ENCODE measurements around the gene MEA1. TPM values are rescaled to one million over a fixed set of nuclear protein-coding genes. Genes with fewer than 3 reads are reported as not detected.

MEA1 gene
- total RNA-seq, 3 donors from 2014 or later (not counting 1 experiment from before 2014, with no cell fraction given), result 29.6 to 34.3 (median 34.2) TPM

- H3K4me1 ChIP-seq (ENCODE audit: control insufficient read depth, insufficient read depth, low read length), result peaks cover 26% of the 10 kb centered on the region
- peaks cover 37 to 47% of the 10 kb centered on the region in 2 donors for H3K4me1 Mint-ChIP-seq
- H3K36me3 ChIP-seq (ENCODE audit: control insufficient read depth, insufficient read depth, low read length), result peaks cover 15% of the 10 kb centered on the region
- peak within 1 kb of the TSS; percentile 83 for H3K27ac ChIP-seq (ENCODE audit: low read length)
- no peaks in the 10 kb centered on the region for H3K27me3 ChIP-seq (ENCODE audit: control insufficient read depth, insufficient read depth, low read length)
- ATAC-seq (peak; percentile 94 to 97 (median 95)), DNase-seq (peak; percentile 70 to 94)
- peak within 1 kb of the TSS; percentile 93 to 95 for H3K27ac Mint-ChIP-seq
- no peaks in the 10 kb centered on the region for H3K9me3 ChIP-seq (ENCODE audit: control insufficient read depth, insufficient read depth, low read length)
- H3K9me3 Mint-ChIP-seq, result no peaks in the 10 kb centered on the region
- TF ChIP-seq, protein P1, sequence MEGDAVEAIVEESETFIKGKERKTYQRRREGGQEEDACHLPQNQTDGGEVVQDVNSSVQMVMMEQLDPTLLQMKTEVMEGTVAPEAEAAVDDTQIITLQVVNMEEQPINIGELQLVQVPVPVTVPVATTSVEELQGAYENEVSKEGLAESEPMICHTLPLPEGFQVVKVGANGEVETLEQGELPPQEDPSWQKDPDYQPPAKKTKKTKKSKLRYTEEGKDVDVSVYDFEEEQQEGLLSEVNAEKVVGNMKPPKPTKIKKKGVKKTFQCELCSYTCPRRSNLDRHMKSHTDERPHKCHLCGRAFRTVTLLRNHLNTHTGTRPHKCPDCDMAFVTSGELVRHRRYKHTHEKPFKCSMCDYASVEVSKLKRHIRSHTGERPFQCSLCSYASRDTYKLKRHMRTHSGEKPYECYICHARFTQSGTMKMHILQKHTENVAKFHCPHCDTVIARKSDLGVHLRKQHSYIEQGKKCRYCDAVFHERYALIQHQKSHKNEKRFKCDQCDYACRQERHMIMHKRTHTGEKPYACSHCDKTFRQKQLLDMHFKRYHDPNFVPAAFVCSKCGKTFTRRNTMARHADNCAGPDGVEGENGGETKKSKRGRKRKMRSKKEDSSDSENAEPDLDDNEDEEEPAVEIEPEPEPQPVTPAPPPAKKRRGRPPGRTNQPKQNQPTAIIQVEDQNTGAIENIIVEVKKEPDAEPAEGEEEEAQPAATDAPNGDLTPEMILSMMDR (IDR thresholded peaks at IDR 0.05), result no peak
- H3K4me3 Mint-ChIP-seq, result peak within 1 kb of the TSS; percentile 90
- intact Hi-C loops (cut with micrococcal nuclease), result no loop called here
- no peaks in the 10 kb centered on the region for H3K27me3 Mint-ChIP-seq (ENCODE audit: low read depth in 2 of 2)
- H3K4me3 ChIP-seq (ENCODE audit: low read length), result peak within 1 kb of the TSS; percentile 80
- no peaks in the 10 kb centered on the region for H3K36me3 Mint-ChIP-seq
- 0% methylated on average over 41 of the region's 45 CpGs for WGBS (ENCODE audit: insufficient coverage)
Observed at GRCh38 chr6:43053545-43054205, 39.9 kb upstream of the MEA1 start, which contains the start of gene CUL7. CUL7 (minus strand) TSS chr6:43053851; CDS start chr6:43052788, 1,063 bp downstream.

DNA sequence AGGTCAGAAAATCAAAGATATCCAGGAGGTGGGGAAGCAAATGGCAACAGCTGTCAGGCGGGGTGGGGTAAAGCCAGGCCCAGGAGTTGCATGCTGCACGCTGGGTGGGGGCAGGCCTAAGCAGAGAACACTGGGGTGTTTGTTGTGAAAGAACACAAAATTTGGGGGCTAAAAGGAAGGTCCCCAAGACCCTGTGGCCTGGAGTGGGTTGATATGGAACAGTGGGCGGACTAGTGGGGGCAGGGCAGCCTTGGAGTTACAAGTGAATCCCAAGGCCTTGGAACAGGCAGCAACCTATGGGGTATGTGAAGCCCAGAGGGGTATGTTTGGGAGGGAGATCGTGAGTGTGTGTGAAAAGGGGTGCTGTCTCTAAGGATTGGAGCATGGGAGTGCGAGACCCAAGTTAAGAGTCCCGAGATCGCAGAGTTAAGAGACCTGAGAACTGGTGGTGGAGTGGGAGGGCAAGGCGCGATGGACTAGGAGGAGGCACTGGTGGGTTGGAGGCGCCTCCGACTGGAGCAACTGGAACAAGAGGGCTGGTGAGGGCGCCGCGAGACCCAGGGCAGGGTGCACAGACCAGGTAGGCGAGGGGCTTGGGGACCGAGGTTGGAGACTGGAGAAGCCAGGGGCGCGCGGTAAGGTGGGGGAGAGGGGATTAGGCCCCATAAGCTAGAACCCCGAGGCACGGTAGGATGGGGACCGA is 39.2 kb upstream of the MEA1 start:
- H3K9me3 ChIP-seq (ENCODE audit: control insufficient read depth, insufficient read depth, low read length), result no peaks in the 10 kb centered on the region
- H3K27ac ChIP-seq (ENCODE audit: low read length), result peak overlapping the region; percentile 83
- Mint-ChIP-seq H3K36me3 (no peaks in the 10 kb centered on the region), H3K27me3 (ENCODE audit: low read depth in 2 of 2) (no peaks in the 10 kb centered on the region), H3K9me3 (no peaks in the 10 kb centered on the region), H3K4me3 (peak overlapping the region; percentile 90), H3K4me1 (peaks cover 30 to 40% of the 10 kb centered on the region in 2 donors), H3K27ac (peak overlapping the region; percentile 93 to 95)
- 17% methylated on average over 22 of the region's 22 CpGs for WGBS (ENCODE audit: insufficient coverage)
- H3K27me3 ChIP-seq (ENCODE audit: control insufficient read depth, insufficient read depth, low read length), result no peaks in the 10 kb centered on the region
- ATAC-seq (peak in 2 of 3 donors; percentile 2 to 22), DNase-seq (no peak)
- peak overlapping the region; percentile 80 for H3K4me3 ChIP-seq (ENCODE audit: low read length)
- intact Hi-C loops (cut with micrococcal nuclease), result no loop called here
- H3K4me1 ChIP-seq (ENCODE audit: control insufficient read depth, insufficient read depth, low read length), result peaks cover 22% of the 10 kb centered on the region
- TF ChIP-seq, protein P1 (IDR thresholded peaks at IDR 0.05), result no peak
- peaks cover 15% of the 10 kb centered on the region for H3K36me3 ChIP-seq (ENCODE audit: control insufficient read depth, insufficient read depth, low read length)

- Mint-ChIP-seq H3K4me1 (peaks cover 27 to 39% of the 10 kb centered on the region in 2 donors), H3K27ac (peak overlapping the region; percentile 93 to 95), H3K4me3 (peak overlapping the region; percentile 90), H3K27me3 (ENCODE audit: low read depth in 2 of 2) (no peaks in the 10 kb centered on the region), H3K9me3 (no peaks in the 10 kb centered on the region), H3K36me3 (no peaks in the 10 kb centered on the region)
- DNase-seq (no peak), ATAC-seq (no peak)
- WGBS (ENCODE audit: insufficient coverage), result 98% methylated on average over 19 of the region's 19 CpGs
- H3K4me3 ChIP-seq (ENCODE audit: low read length), result no peak overlapping the region
- H3K27ac ChIP-seq (ENCODE audit: low read length), result no peak overlapping the region
- H3K27me3 ChIP-seq (ENCODE audit: control insufficient read depth, insufficient read depth, low read length), result no peaks in the 10 kb centered on the region
- H3K4me1 ChIP-seq (ENCODE audit: control insufficient read depth, insufficient read depth, low read length), result peaks cover 20% of the 10 kb centered on the region
- no peaks in the 10 kb centered on the region for H3K9me3 ChIP-seq (ENCODE audit: control insufficient read depth, insufficient read depth, low read length)
- peaks cover 11% of the 10 kb centered on the region for H3K36me3 ChIP-seq (ENCODE audit: control insufficient read depth, insufficient read depth, low read length)
- TF ChIP-seq, protein P1 (IDR thresholded peaks at IDR 0.05), result no peak
- intact Hi-C loops (cut with micrococcal nuclease), result no loop called here
Observed at GRCh38 chr6:43052225-43052841, 38.6 kb upstream of the MEA1 start.
